HG03442 (cell line): ENCODE results near the gene NOTCH4.
A peak's percentile ranks its signal among the peaks of the same experiment; 100 is the strongest.
"Not testable (repeated sequence)": the region's sequence is repeated elsewhere in the genome, so short reads cannot be mapped to it uniquely, and the experiment has no call there.

Experiments used
- ATAC-seq: cut with Tn5 transposase; IDR thresholded peaks from one replicate; pipeline ENCODE4 v1.9.1; 2021; ENCODE audit warnings: mild to moderate bottlenecking, moderate library complexity; ENCODE audit not compliant: unreplicated experiment

NOTCH4 gene

GRCh38 chr6:32223258-32224235, at the start of gene NOTCH4:
TSS of gene NOTCH4 (minus strand) at chr6:32224067. CDS start at chr6:32223928, 139 bp downstream.
- no peak for ATAC-seq

GRCh38 chr6:32271429-32271828, 47.6 kb upstream of the NOTCH4 start:
- ATAC-seq = no peak

- not testable (repeated sequence) for ATAC-seq
These were observed 44.6 kb upstream of the NOTCH4 start for GRCh38 chr6:32268459-32268858.

GRCh38 chr6:32267035-32267434, 43.2 kb upstream of the NOTCH4 start:
- no peak for ATAC-seq

- not testable (repeated sequence) for ATAC-seq
These were observed 33.4 kb upstream of the NOTCH4 start for GRCh38 chr6:32257262-32257661.

- ATAC-seq = peak; percentile 59
These were observed 31.6 kb upstream of the NOTCH4 start for GRCh38 chr6:32255199-32256153.

- ATAC-seq = no peak
These were observed 30.9 kb upstream of the NOTCH4 start for GRCh38 chr6:32254761-32255198.

- no peak for ATAC-seq
These were observed 28.6 kb upstream of the NOTCH4 start for GRCh38 chr6:32252331-32253009.

- ATAC-seq = no peak
These were observed 25.4 kb upstream of the NOTCH4 start for GRCh38 chr6:32249262-32249661.

- ATAC-seq = no peak
These were observed 23.5 kb upstream of the NOTCH4 start for GRCh38 chr6:32247401-32247800.

- ATAC-seq = no peak
These were observed 21.1 kb upstream of the NOTCH4 start for GRCh38 chr6:32244946-32245398.

- no peak for ATAC-seq
These were observed 20.4 kb upstream of the NOTCH4 start for GRCh38 chr6:32244270-32244669.

GRCh38 chr6:32242318-32242813, 18.5 kb upstream of the NOTCH4 start:
- ATAC-seq = not testable (repeated sequence)

GRCh38 chr6:32240686-32241085, 16.8 kb upstream of the NOTCH4 start:
- no peak for ATAC-seq

- no peak for ATAC-seq
These were observed 15.6 kb upstream of the NOTCH4 start for GRCh38 chr6:32239462-32239861.

GRCh38 chr6:32234934-32235333, 11.1 kb upstream of the NOTCH4 start:
- no peak for ATAC-seq

- ATAC-seq = no peak
These were observed 2.6 kb upstream of the NOTCH4 start for GRCh38 chr6:32226434-32226833.

GRCh38 chr6:32224696-32225095, 829 bp upstream of the NOTCH4 start:
- no peak for ATAC-seq

- no peak for ATAC-seq
These were observed 1.3 kb downstream of the NOTCH4 start for GRCh38 chr6:32222333-32223230.
